OCI-M1 (cell line): ENCODE measurements around the gene TSSC4.

Experiments
- DNase-seq: peaks from one replicate; lab custom pipeline; 2025; lab: John Stamatoyannopoulos, UW

Gene TSSC4

GRCh38 chr11:2386591-2386990 is 14.0 kb upstream of the TSSC4 start:
- no peak for DNase-seq

DNA sequence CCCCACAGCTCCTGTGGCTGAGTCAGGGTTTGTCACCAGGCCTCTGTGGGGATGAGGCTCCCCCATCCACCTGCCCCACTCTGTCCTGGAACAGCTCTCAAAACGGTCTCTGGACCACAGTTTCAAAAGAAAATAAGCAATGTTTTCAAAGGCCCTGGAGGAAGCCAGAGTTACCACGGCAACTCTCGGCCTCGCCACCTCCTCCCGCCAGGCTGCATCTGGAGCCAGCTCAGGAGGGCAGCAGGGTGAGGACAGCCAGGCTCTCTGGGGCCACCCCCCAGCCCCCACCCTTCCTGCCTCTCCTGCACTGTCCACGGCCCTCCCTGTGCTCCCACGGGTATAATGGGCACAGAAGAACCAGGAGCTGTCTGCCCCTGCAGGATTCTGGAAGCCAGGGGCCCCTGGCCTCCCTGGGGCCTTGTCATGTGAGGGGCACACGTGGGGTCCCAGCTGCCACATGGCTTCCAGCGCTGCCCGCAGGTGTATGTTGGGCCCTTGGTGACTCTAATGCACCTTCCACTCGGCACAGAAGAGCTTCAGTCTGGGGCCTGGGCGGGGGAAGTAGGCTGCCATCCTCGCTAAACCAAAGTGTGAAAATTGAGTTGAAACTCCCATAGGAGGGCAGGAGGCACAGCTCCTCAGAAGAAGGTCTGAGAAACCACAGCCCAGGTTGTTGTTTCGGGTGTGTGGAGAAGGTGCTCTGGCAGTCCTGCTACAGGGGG is 13.1 kb upstream of the TSSC4 start:
- no peak for DNase-seq

GRCh38 chr11:2388431-2389376 is 11.8 kb upstream of the TSSC4 start:
- DNase-seq, result no peak

GRCh38 chr11:2389377-2390026 is 11.0 kb upstream of the TSSC4 start:
- DNase-seq, result no peak

DNA sequence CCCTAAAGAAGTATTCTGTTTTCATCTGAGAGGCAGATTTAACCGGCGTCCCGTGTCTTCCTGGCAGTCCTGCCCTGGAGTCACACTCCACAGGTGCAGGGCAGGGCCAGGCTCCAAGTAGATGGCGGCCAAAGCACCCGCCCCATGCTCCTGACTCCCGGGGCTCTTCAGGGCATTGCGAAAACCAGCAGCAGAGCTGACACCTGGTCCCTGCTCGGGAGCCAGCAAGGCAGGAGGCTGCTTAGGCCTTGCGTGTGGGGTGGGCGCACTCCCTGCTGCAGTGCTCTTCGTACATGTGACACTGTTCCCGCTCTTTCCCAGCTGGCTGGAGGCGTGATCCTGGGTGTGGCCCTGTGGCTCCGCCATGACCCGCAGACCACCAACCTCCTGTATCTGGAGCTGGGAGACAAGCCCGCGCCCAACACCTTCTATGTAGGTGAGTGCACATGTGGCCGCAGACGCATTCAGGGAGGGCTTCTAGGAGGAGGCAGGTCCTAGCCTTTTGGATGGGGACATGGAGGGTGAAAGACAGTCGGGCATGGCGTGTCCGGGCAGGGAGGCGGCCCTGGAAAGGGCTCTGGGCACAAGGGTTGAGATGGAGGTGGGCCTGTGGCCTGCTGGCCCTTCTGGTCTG is 10.3 kb upstream of the TSSC4 start:
- DNase-seq, result no peak

DNA sequence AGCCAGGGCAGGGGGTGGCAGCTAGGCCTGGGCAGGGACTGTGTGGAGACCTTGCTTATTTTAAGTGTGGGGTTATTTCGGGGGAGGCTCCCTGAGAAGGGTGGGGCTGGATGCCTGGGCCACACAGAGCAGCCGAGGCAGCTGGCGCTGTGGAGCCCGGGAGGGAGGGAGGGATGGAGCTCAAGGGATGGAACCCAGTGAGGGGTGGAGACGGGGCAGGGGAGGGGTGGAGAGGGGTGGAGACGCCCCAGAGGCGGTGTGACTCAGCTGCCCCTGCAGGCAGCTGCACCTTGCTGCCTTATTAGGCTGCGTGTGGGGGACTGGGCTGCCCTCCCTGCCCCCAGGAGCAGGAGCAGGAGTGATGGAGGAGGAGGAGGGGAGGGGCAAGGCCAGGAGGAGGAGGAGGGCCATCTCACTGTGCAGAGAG is 9.8 kb upstream of the TSSC4 start:
- no peak for DNase-seq

DNA sequence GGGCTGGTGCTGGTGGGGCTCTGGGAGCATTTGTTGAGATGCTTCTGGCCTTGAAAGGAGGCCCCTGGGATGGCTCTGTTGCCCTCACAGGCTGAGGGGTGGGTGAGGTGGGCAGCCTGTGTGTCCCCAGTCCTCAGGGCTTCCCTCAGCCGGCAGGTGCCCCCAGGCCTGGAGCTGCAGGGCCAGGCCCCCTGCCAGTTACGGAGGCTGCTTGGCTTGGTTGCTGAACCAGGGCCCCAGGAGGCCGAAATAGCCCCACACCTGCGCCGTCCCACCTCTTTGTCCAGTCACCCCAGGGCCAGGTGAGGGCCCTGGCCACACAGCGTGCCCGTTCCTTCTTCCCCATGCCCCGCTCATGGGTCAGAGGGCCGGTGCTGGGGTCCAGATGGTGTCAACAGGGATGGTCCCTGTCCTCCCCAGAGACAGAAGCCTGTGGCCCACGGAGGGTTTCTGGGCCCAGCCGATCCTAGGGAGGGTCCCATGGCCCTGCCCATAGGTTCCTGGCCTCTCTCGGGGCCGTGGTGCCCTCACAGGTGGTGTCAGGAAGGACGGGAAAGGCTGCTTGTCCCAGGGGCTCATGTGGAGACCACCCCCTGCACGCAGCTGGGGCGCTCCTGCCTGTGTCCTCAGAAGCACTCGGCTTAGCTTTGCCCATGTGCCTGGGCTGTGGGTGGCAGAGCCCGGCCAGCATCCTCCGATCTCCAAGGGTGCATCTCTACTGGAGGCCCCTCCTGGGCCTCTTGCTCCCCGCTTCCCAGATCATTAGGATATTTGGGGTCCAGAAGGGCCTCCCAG is 9.2 kb upstream of the TSSC4 start:
- no peak for DNase-seq

- DNase-seq, result no peak
Measured at GRCh38 chr11:2392241-2392959, 8.2 kb upstream of the TSSC4 start.

GRCh38 chr11:2393111-2393868 is 7.3 kb upstream of the TSSC4 start:
- no peak for DNase-seq

GRCh38 chr11:2393941-2394817 is 6.4 kb upstream of the TSSC4 start:
- DNase-seq, result no peak

GRCh38 chr11:2394818-2395105 is 5.8 kb upstream of the TSSC4 start:
- no peak for DNase-seq

- DNase-seq, result no peak
Measured at GRCh38 chr11:2395211-2395730, 5.3 kb upstream of the TSSC4 start.

DNA sequence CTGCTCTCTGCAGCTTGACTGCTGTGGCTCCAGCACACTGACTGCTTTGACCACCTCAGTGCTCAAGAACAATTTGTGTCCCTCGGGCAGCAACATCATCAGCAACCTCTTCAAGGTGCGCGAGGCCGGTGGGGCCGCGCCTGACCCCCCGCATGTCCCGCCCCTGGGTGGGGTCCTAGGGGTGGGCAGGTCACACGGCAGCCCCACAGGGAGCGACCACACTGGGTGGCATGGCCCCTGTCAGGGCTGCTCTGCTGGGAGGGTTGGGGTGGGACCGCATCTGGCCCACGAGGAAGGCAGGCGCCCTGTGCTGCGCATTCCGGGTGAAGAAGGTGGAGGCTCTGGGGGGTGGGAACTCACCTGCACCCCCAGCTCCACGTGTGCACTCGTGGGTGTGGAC is 4.7 kb upstream of the TSSC4 start:
- no peak for DNase-seq

DNA sequence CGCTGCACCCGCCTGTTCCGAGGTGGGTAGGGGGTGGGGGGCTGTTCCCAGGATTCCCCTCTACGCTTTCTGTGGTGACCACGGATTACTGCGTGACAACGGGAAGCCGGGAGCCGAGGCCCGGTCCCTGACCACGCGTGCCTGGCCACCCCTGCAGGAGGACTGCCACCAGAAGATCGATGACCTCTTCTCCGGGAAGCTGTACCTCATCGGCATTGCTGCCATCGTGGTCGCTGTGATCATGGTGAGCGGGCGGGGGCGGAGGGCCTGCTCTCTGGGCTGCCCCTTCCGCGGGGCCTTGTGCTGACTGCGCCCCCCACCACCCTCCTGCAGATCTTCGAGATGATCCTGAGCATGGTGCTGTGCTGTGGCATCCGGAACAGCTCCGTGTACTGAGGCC is 4.1 kb upstream of the TSSC4 start:
- DNase-seq, result no peak

- no peak for DNase-seq
Measured at GRCh38 chr11:2397005-2397404, 3.5 kb upstream of the TSSC4 start.

- peak; percentile 43 for DNase-seq
Measured at GRCh38 chr11:2398664-2399355, 1.7 kb upstream of the TSSC4 start.

GRCh38 chr11:2399488-2400068 is 972 bp upstream of the TSSC4 start:
- DNase-seq, result peak; percentile 58
